GM13976 (cell line): Measurements from ENCODE around the gene GJA4.
"Not testable (repeated sequence)": the region's sequence is repeated elsewhere in the genome, so short reads cannot be mapped to it uniquely, and the experiment has no call there.

Experiments
- DNase-seq: peaks from one replicate; pipeline ENCODE4 v3.0.0; 2012; ENCODE audit warnings: low spot score
- CTCF ChIP-seq: IDR thresholded peaks from 2 replicates; pipeline ENCODE4 v1.5.1; 2012; ENCODE audit warnings: borderline replicate concordance, mild to moderate bottlenecking; ENCODE audit not compliant: insufficient read depth; ENCODE audit errors: extremely low read depth, missing control alignments, control extremely low read depth
- in situ Hi-C: fragments of 300-500 bp; cut with MboI; formaldehyde crosslinking; loops from one replicate; pipeline ENCODE4 v1.12.0; 2022; ENCODE audit warnings: low sequenced_read_pairs, mixed read lengths, inconsistent platforms; ENCODE audit not compliant: unreplicated experiment

Gene GJA4

GRCh38 chr1:34800214-34800613 lies 7.4 kb downstream of the GJA4 start:
- in situ Hi-C loops = no loop called here
- no peak for TF ChIP-seq CTCF
- no peak for DNase-seq

- DNase-seq = no peak
- TF ChIP-seq CTCF = no peak
Measured at GRCh38 chr1:34803770-34804169, 11.0 kb downstream of the GJA4 start.

GRCh38 chr1:34806396-34806795 lies 13.6 kb downstream of the GJA4 start:
- no peak for DNase-seq
- TF ChIP-seq CTCF = no peak
- in situ Hi-C loops = no loop called here

More at GRCh38 chr1:34803770-34804169, 11.0 kb downstream of the GJA4 start:
- in situ Hi-C loops = no loop called here

GRCh38 chr1:34808051-34808810 lies 15.4 kb downstream of the GJA4 start:
- TF ChIP-seq CTCF = no peak
- in situ Hi-C loops = no loop called here
- no peak for DNase-seq

- in situ Hi-C loops = not testable (repeated sequence)
Measured at GRCh38 chr1:34810781-34811180, 18.0 kb downstream of the GJA4 start.

GRCh38 chr1:34816332-34816731 lies 23.5 kb downstream of the GJA4 start:
- DNase-seq = no peak
- in situ Hi-C loops = no loop called here
- TF ChIP-seq CTCF = no peak

More at GRCh38 chr1:34810781-34811180, 18.0 kb downstream of the GJA4 start:
- not testable (repeated sequence) for DNase-seq

GRCh38 chr1:34816778-34817177 lies 24.0 kb downstream of the GJA4 start:
- TF ChIP-seq CTCF = no peak
- no peak for DNase-seq
- in situ Hi-C loops = no loop called here

GRCh38 chr1:34818862-34819261 lies 26.1 kb downstream of the GJA4 start:
- DNase-seq, in situ Hi-C loops: not testable (repeated sequence)
